IMR-90 (cell line): ENCODE data around the gene PIK3R4. TPM values are rescaled to one million over a fixed set of nuclear protein-coding genes. Genes with fewer than 3 reads are reported as not detected.

Source experiments
- ATAC-seq: fragments of 200-7000 bp; cut with Tn5 transposase; 2 replicates; pipeline ENCODE4 v1.9.1; 2020; ENCODE audit warnings: low read depth, mild to moderate bottlenecking, moderate library complexity
- BruUV-seq: library from RNA; stranded (reverse); fragments of 400-500 nt; replicated peaks from 2 replicates; lab custom pipeline; 2021; lab: Mats Ljungman, UMichigan
- CTCF ChIA-PET: fragments of 300-600 bp; formaldehyde crosslinking; extraction: SDS; loops from one replicate; lab custom pipeline; 2021; ENCODE audit warnings: antibody characterized with exemption; lab: Yijun Ruan, JAX
- POLR2A ChIA-PET: fragments of 300-600 bp; sonication (Branson Sonifier 250); formaldehyde crosslinking; loops from one replicate; lab custom pipeline; 2022; ENCODE audit warnings: antibody characterized with exemption; ENCODE audit not compliant: unreplicated experiment; lab: Charles Lee
- DNase-seq: peaks from one replicate; pipeline ENCODE4 v3.0.0; 2013
- H2AFZ ChIP-seq: replicated peaks from 2 replicates; pipeline ENCODE3; 2013; ENCODE audit warnings: low read length, mild to moderate bottlenecking; ENCODE audit not compliant: poor library complexity
- H2AK5ac ChIP-seq: 2 replicates; pipeline ENCODE4 v1.6.1; 2013; ENCODE audit warnings: low read depth, low read length, inconsistent platforms
- H2AK9ac ChIP-seq: replicated peaks from 2 replicates; pipeline ENCODE3; 2013; ENCODE audit warnings: mild to moderate bottlenecking, low read depth, low read length, moderate library complexity; ENCODE audit not compliant: poor library complexity
- H2BK120ac ChIP-seq: 2 replicates; pipeline ENCODE4 v1.6.1; 2013; ENCODE audit warnings: low read depth, low read length, inconsistent platforms
- H2BK15ac ChIP-seq: 3 replicates; pipeline ENCODE4 v1.6.1; 2013; ENCODE audit warnings: low read depth, low read length, inconsistent platforms
- H2BK20ac ChIP-seq: 2 replicates; pipeline ENCODE4 v1.6.1; 2013; ENCODE audit warnings: low read depth, mild to moderate bottlenecking, inconsistent platforms, low read length, moderate library complexity
- H2BK5ac ChIP-seq: 2 replicates; pipeline ENCODE4 v1.6.1; 2013; ENCODE audit warnings: mild to moderate bottlenecking, low read depth, low read length, inconsistent platforms; ENCODE audit not compliant: poor library complexity, severe bottlenecking
- H3K14ac ChIP-seq: replicated peaks from 2 replicates; pipeline ENCODE4 v1.6.1; 2013; ENCODE audit warnings: low read depth, low read length, inconsistent platforms
- H3K18ac ChIP-seq: 2 replicates; pipeline ENCODE4 v1.6.1; 2013; ENCODE audit warnings: low read depth, low read length, control low read depth
- H3K23ac ChIP-seq: 2 replicates; pipeline ENCODE4 v1.6.1; 2013; ENCODE audit warnings: low read depth, low read length, inconsistent platforms
- H3K27ac ChIP-seq: 2 replicates; pipeline ENCODE4 v1.5.1; 2013; ENCODE audit warnings: mild to moderate bottlenecking, control low read depth, low read length; ENCODE audit not compliant: insufficient read depth
- H3K27me3 ChIP-seq: 2 replicates; pipeline ENCODE4 v1.6.1; 2013; ENCODE audit warnings: low read length; ENCODE audit not compliant: control insufficient read depth, insufficient read depth
- H3K36me3 ChIP-seq: 2 replicates; pipeline ENCODE4 v1.6.1; 2013; ENCODE audit warnings: low read length, mixed read lengths; ENCODE audit not compliant: control insufficient read depth, insufficient read depth
- H3K4ac ChIP-seq: 2 replicates; pipeline ENCODE4 v1.6.1; 2013; ENCODE audit warnings: low read depth, low read length, inconsistent platforms
- H3K4me1 ChIP-seq: 2 replicates; pipeline ENCODE4 v1.6.1; 2013; ENCODE audit warnings: low read length, mixed read lengths; ENCODE audit not compliant: control insufficient read depth, insufficient read depth
- H3K4me2 ChIP-seq: 2 replicates; pipeline ENCODE4 v1.6.1; 2013; ENCODE audit warnings: low read depth, mild to moderate bottlenecking, control low read depth, low read length, moderate library complexity
- H3K4me3 ChIP-seq: 2 replicates; pipeline ENCODE4 v1.5.1; 2013; ENCODE audit warnings: low read depth, mild to moderate bottlenecking, control low read depth, low read length, moderate library complexity; ENCODE audit not compliant: insufficient read depth
- H3K56ac ChIP-seq: 2 replicates; pipeline ENCODE4 v1.6.1; 2013; ENCODE audit warnings: low read length, inconsistent platforms; ENCODE audit not compliant: insufficient read depth; ENCODE audit errors: extremely low read depth
- H3K79me1 ChIP-seq, 2 experiments: 2 replicates each; pipeline ENCODE4 v1.6.1; 2013; ENCODE audit warnings: low read length in 2 of 2, inconsistent platforms in 1 of 2, low read depth in 1 of 2
- H3K9ac ChIP-seq: 2 replicates; pipeline ENCODE4 v1.6.1; 2013; ENCODE audit warnings: low read depth, low read length, control low read depth
- H3K9me1 ChIP-seq: 2 replicates; pipeline ENCODE4 v1.6.1; 2013; ENCODE audit warnings: low read length, inconsistent platforms; ENCODE audit not compliant: insufficient read depth
- H3K9me3 ChIP-seq: 2 replicates; pipeline ENCODE4 v1.6.1; 2013; ENCODE audit warnings: low read length; ENCODE audit not compliant: control insufficient read depth, insufficient read depth
- H4K20me1 ChIP-seq: 2 replicates; pipeline ENCODE4 v1.6.1; 2013; ENCODE audit warnings: low read length, inconsistent platforms; ENCODE audit not compliant: insufficient read depth
- H4K5ac ChIP-seq: 2 replicates; pipeline ENCODE4 v1.6.1; 2013; ENCODE audit warnings: mild to moderate bottlenecking, low read depth, low read length, control low read depth
- H4K8ac ChIP-seq, 2 experiments: 2 replicates each; pipeline ENCODE4 v1.6.1; 2013; ENCODE audit warnings: low read depth in 2 of 2, low read length in 2 of 2, control low read depth in 1 of 2, inconsistent platforms in 1 of 2
- H4K91ac ChIP-seq: 2 replicates; pipeline ENCODE4 v1.6.1; 2013; ENCODE audit warnings: low read depth, low read length, inconsistent platforms; ENCODE audit not compliant: insufficient read depth
- BHLHE40 ChIP-seq: fragments of 150-350 bp; IDR thresholded peaks from 2 replicates; pipeline ENCODE4 v1.6.1; 2016; ENCODE audit warnings: mild to moderate bottlenecking, low read depth, low read length
- CEBPB ChIP-seq: IDR thresholded peaks from 2 replicates; pipeline ENCODE4 v1.6.1; 2012; ENCODE audit warnings: low read depth, low read length, improper control_type of control experiment
- CHD1 ChIP-seq: IDR thresholded peaks from 2 replicates; pipeline ENCODE4 v1.6.1; 2012; ENCODE audit warnings: low read depth, low read length, improper control_type of control experiment
- CTCF ChIP-seq: conservative IDR thresholded peaks from 2 replicates; pipeline ENCODE4 v1.5.1; 2012; ENCODE audit warnings: mild to moderate bottlenecking, low read depth, low read length, improper control_type of control experiment
- ELK1 ChIP-seq: fragments of 150-350 bp; IDR thresholded peaks from 2 replicates; pipeline ENCODE4 v1.6.1; 2016; ENCODE audit warnings: low read depth, mild to moderate bottlenecking, low read length, moderate library complexity, borderline replicate concordance
- MAZ ChIP-seq: IDR thresholded peaks from 2 replicates; pipeline ENCODE4 v1.6.1; 2012; ENCODE audit warnings: low read depth, mild to moderate bottlenecking, low read length, improper control_type of control experiment, moderate library complexity, borderline replicate concordance
- POLR2A ChIP-seq: IDR thresholded peaks from 2 replicates; pipeline ENCODE4 v1.6.1; 2012; ENCODE audit warnings: mild to moderate bottlenecking, low read depth, low read length
- RAD21 ChIP-seq: IDR thresholded peaks from 2 replicates; pipeline ENCODE4 v1.6.1; 2012; ENCODE audit warnings: low read length, improper control_type of control experiment
- RCOR1 ChIP-seq: IDR thresholded peaks from 2 replicates; pipeline ENCODE4 v1.6.1; 2012; ENCODE audit warnings: mild to moderate bottlenecking, low read length, improper control_type of control experiment; ENCODE audit not compliant: insufficient replicate concordance
- RFX5 ChIP-seq: IDR thresholded peaks from 2 replicates; pipeline ENCODE4 v1.8.0; 2012; ENCODE audit warnings: low read depth, mild to moderate bottlenecking, low read length, moderate library complexity
- WGBS, 2 experiments: methylation state at CpG; one replicate each; pipeline versions ENCODE4 v1.1.5 to v1.1.7; 2013; ENCODE audit warnings: missing lambda C conversion rate in 2 of 2; ENCODE audit not compliant: insufficient read length in 1 of 2; ENCODE audit errors: extremely low coverage in 2 of 2; 5-methylcytosine and 5-hydroxymethylcytosine counted together
- dilution Hi-C: fragments of 300-500 bp; cut with HindIII; formaldehyde crosslinking; loops from one replicate; pipeline ENCODE4 v1.14.3; 2018; ENCODE audit warnings: low sequenced_read_pairs; ENCODE audit not compliant: unreplicated experiment
- in situ Hi-C: fragments of 300-500 bp; cut with MboI; formaldehyde crosslinking; loops from 3 replicates; pipeline ENCODE4 v1.14.3; 2019; ENCODE audit warnings: low sequenced_read_pairs, inconsistent platforms, mixed read lengths
- intact Hi-C: fragments of 100-400 bp; cut with micrococcal nuclease; formaldehyde crosslinking; loops from 2 replicates; pipeline ENCODE4 v1.10.0; 2022
- polyA plus RNA-seq, 3 experiments: library from polyadenylated mRNA; depleted of rRNA; stranded (reverse); fragments of >200 nt; gene quantifications; 2 replicates each; pipeline ENCODE4 v1.2.3, GENCODE V29; 2012; ENCODE audit warnings: low replicate concordance in 1 of 3
- total RNA-seq: library from RNA; depleted of rRNA; stranded (reverse); fragments of >200 nt; gene quantifications from 2 replicates; pipeline ENCODE4 v1.2.3, GENCODE V29; 2012

Gene PIK3R4
- total and polyA plus RNA-seq, 2 of the 4 experiments (the other 2 are of a cell fraction): 19.7 to 27.2 TPM

- Histone ChIP-seq H2AK9ac (no peak overlapping the region), H2BK120ac (no peak overlapping the region), H3K4ac (no peak overlapping the region), H3K23ac (no peak overlapping the region), H3K9me3 (no peaks in the 10 kb centered on the region), H3K9ac (no peak overlapping the region), H2BK5ac (no peak overlapping the region), H2AFZ (no peak overlapping the region), H3K56ac (no peak overlapping the region), H3K4me3 (no peak overlapping the region), H3K9me1 (no peaks in the 10 kb centered on the region), H4K20me1 (no peaks in the 10 kb centered on the region; the same call in 1 of the 2 replicates), H3K36me3 (no peaks in the 10 kb centered on the region), H2AK5ac (no peak overlapping the region), H4K91ac (no peak overlapping the region), H3K79me1 (no peaks in the 10 kb centered on the region), H3K27ac (no peak overlapping the region), H2BK20ac (no peak overlapping the region), H2BK15ac (no peak overlapping the region), H3K27me3 (no peaks in the 10 kb centered on the region), H4K5ac (no peak overlapping the region), H3K14ac (no peak overlapping the region), H3K4me2 (no peak overlapping the region), H3K18ac (no peak overlapping the region), H3K4me1 (no peaks in the 10 kb centered on the region), H4K8ac (no peak overlapping the region)
- CTCF ChIA-PET: no interaction called here
- POLR2A ChIA-PET: no interaction called here
- in situ Hi-C loops: no loop called here
- DNase-seq (no peak), ATAC-seq (no peak)
- dilution Hi-C loops: no loop called here
- TF ChIP-seq ELK1 (no peak), RFX5 (no peak), BHLHE40 (no peak), POLR2A (no peak), RAD21 (no peak), RCOR1 (no peak), MAZ (no peak), CEBPB (no peak), CTCF (no peak), CHD1 (no peak)
- no CpG with 5 or more reads among the region's 2 CpGs for WGBS, 2 experiments
- no TSS peak for BruUV-seq
- intact Hi-C loops: no loop called here
Observed at GRCh38 chr3:130654921-130655320, 91.7 kb downstream of the PIK3R4 start.
